ENCODE results near the gene BNIP5. TPM values are rescaled to one million over a fixed set of nuclear protein-coding genes. Genes with fewer than 3 reads are reported as not detected.

The BNIP5 gene
- total and polyA plus RNA-seq, 9 donors = 0.01 to 1.4 (median 0.12) TPM; not detected in 4

GRCh38 chr6:36326356-36326995 lies 10.2 kb downstream of the BNIP5 start:
- Histone ChIP-seq H3K36me3 (no peaks in the 10 kb centered on the region), H3K4me3 (no peak overlapping the region), H3K4me1 (ENCODE audit: insufficient read depth) (no peaks in the 10 kb centered on the region), H3K27me3 (no peaks in the 10 kb centered on the region), H3K27ac (no peak overlapping the region), H3K9me3 (no peaks in the 10 kb centered on the region)
- 29 to 36% (median 32%) methylated on average over 7 of the region's 7 CpGs for whole genome bisulfite sequencing, 3 donors
- intact Hi-C loops (cut with DNase I) = no loop called here
- no peak for DNase-seq
- TF ChIP-seq CTCF (IDR thresholded peaks at IDR 0.05) (no peak), POLR2A (IDR thresholded peaks at IDR 0.05) (no peak), EP300 (IDR thresholded peaks at IDR 0.05) (no peak)

GRCh38 chr6:36324715-36325114 lies 12.0 kb downstream of the BNIP5 start:
- no peak for DNase-seq
- WGBS, 3 donors = 77 to 79% (median 77%) methylated on average over 4 of the region's 4 CpGs
- Histone ChIP-seq H3K36me3 (no peaks in the 10 kb centered on the region), H3K9me3 (no peaks in the 10 kb centered on the region), H3K27ac (no peak overlapping the region), H3K4me1 (ENCODE audit: insufficient read depth) (no peaks in the 10 kb centered on the region), H3K4me3 (no peak overlapping the region), H3K27me3 (no peaks in the 10 kb centered on the region)
- TF ChIP-seq POLR2A (IDR thresholded peaks at IDR 0.05) (no peak), EP300 (IDR thresholded peaks at IDR 0.05) (no peak), CTCF (IDR thresholded peaks at IDR 0.05) (no peak)
- intact Hi-C loops (cut with DNase I) = no loop called here

- Histone ChIP-seq H3K27me3 (no peaks in the 10 kb centered on the region), H3K4me3 (no peak overlapping the region), H3K9me3 (no peaks in the 10 kb centered on the region), H3K36me3 (no peaks in the 10 kb centered on the region), H3K27ac (no peak overlapping the region), H3K4me1 (ENCODE audit: insufficient read depth) (no peaks in the 10 kb centered on the region)
- 65 to 92% (median 85%) methylated on average over 6 of the region's 6 CpGs for WGBS, 3 donors
- no peak for DNase-seq
- intact Hi-C loops (cut with DNase I) = no loop called here
- TF ChIP-seq EP300 (IDR thresholded peaks at IDR 0.05) = no peak
- no peak for TF ChIP-seq POLR2A (IDR thresholded peaks at IDR 0.05)
- TF ChIP-seq CTCF (IDR thresholded peaks at IDR 0.05) = no peak
Observed at GRCh38 chr6:36324191-36324590, 12.5 kb downstream of the BNIP5 start.

GRCh38 chr6:36323062-36323461 lies 13.6 kb downstream of the BNIP5 start:
- intact Hi-C loops (cut with DNase I) = no loop called here

More at GRCh38 chr6:36323062-36323461, 13.6 kb downstream of the BNIP5 start:
- WGBS, 3 donors = 81 to 88% (median 82%) methylated on average over 8 of the region's 8 CpGs
- no peak for DNase-seq
- Histone ChIP-seq H3K36me3 (no peaks in the 10 kb centered on the region), H3K27ac (no peak overlapping the region), H3K4me3 (no peak overlapping the region), H3K9me3 (no peaks in the 10 kb centered on the region), H3K4me1 (ENCODE audit: insufficient read depth) (no peaks in the 10 kb centered on the region), H3K27me3 (no peaks in the 10 kb centered on the region)
- no peak for TF ChIP-seq CTCF (IDR thresholded peaks at IDR 0.05)
- TF ChIP-seq EP300 (IDR thresholded peaks at IDR 0.05) = no peak
- TF ChIP-seq POLR2A (IDR thresholded peaks at IDR 0.05) = no peak

Measured in ovary (tissue), 9 donors.